HepG2 (cell line): ENCODE measurements around the gene AFG1L.

Experiments
- CREM ChIP-seq, 2 experiments: sonication (generic) in 1 of 2; formaldehyde crosslinking in 1 of 2; IDR thresholded peaks; 2 replicates each; pipeline versions ENCODE4 v1.4.0 to v1.6.1; 2016 to 2020; ENCODE audit warnings: antibody characterized with exemption in 1 of 2, mild to moderate bottlenecking in 1 of 2, missing genetic modification reagents in 1 of 2
- EEA1 ChIP-seq: sonication (generic); formaldehyde crosslinking; IDR thresholded peaks from 2 replicates; pipeline ENCODE4 v1.5.1; 2020; ENCODE audit warnings: mild to moderate bottlenecking, missing genetic modification reagents, borderline replicate concordance
- MAX ChIP-seq: IDR thresholded peaks from 2 replicates; pipeline ENCODE4 v1.6.1; 2012; ENCODE audit warnings: inconsistent platforms
- MLX ChIP-seq: IDR thresholded peaks from 2 replicates; pipeline ENCODE4 v1.6.1; 2016
- MXI1 ChIP-seq: IDR thresholded peaks from 3 replicates; pipeline ENCODE4 v1.6.1; 2012; ENCODE audit warnings: low read depth, low read length, inconsistent platforms, borderline replicate concordance
- MYC ChIP-seq: sonication (generic); formaldehyde crosslinking; IDR thresholded peaks from 2 replicates; pipeline ENCODE4 v1.9.0; 2021; ENCODE audit warnings: missing genetic modification reagents, borderline replicate concordance
- NCOR1 ChIP-seq: fragments of 200-600 bp; sonication (generic); IDR thresholded peaks from 2 replicates; pipeline ENCODE4 v1.7.0; 2017; ENCODE audit warnings: antibody characterized with exemption, low read length, borderline replicate concordance
- PAX8 ChIP-seq: sonication (generic); formaldehyde crosslinking; IDR thresholded peaks from 2 replicates; pipeline ENCODE4 v1.8.0; 2022; ENCODE audit warnings: mild to moderate bottlenecking, missing genetic modification reagents, borderline replicate concordance
- POLR2A ChIP-seq, 2 experiments: IDR thresholded peaks; 2 replicates each; pipeline ENCODE4 v1.6.1; 2011; ENCODE audit warnings: low read depth in 2 of 2, low read length in 2 of 2, mild to moderate bottlenecking in 1 of 2, moderate library complexity in 1 of 2; ENCODE audit not compliant: insufficient read depth in 1 of 2
- POLR2AphosphoS5 ChIP-seq: IDR thresholded peaks from 2 replicates; pipeline ENCODE4 v1.6.1; 2012; ENCODE audit warnings: low read depth, low read length
- REST ChIP-seq, 2 experiments: IDR thresholded peaks; 2 replicates each; pipeline ENCODE4 v1.6.1; 2011 to 2012; ENCODE audit warnings: low read length in 2 of 2, borderline replicate concordance in 1 of 2, low read depth in 1 of 2, mild to moderate bottlenecking in 1 of 2, moderate library complexity in 1 of 2
- SIN3A ChIP-seq: IDR thresholded peaks from 2 replicates; pipeline ENCODE4 v1.6.1; 2011; ENCODE audit warnings: low read depth, mild to moderate bottlenecking, control low read depth, low read length, borderline replicate concordance
- ZNF564 ChIP-seq: sonication (generic); formaldehyde crosslinking; IDR thresholded peaks from 2 replicates; pipeline ENCODE4 v1.8.1; 2023; ENCODE audit warnings: mild to moderate bottlenecking, missing genetic modification reagents
- TF ChIP-seq, protein P1 (sequence below): sonication (generic); formaldehyde crosslinking; IDR thresholded peaks from 2 replicates; pipeline ENCODE4 v1.5.0; 2020; ENCODE audit warnings: mild to moderate bottlenecking, missing genetic modification reagents, moderate library complexity

DNA sequence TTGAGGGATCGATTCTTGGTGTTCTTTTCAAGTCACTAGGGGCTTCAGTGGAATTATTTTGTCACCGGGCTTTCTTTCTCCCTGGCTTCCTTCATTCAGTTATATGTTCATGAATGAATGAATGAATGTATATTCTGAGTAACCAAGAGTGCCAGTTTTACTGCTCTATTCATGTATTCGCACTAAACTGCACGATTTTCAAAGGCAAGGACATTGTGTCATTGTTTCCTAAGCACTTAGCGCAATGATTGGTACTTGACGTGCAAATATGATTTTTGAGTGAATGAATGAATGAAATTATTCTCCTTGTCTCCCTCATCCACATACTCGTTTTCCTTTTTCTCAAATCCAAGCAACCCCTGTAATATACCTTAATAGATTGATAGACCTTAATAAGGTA lies 822 bp downstream of the AFG1L start:
- TF ChIP-seq NCOR1 = no peak
- no peak for TF ChIP-seq MAX
- TF ChIP-seq MYC (CRISPR knock-in tag) = no peak
- TF ChIP-seq POLR2A (IDR thresholded peaks at IDR 0.05; ENCODE audit: insufficient read depth in 1 of 2, low read depth in 2 of 2, low read length in 2 of 2) = no peak
- no peak for TF ChIP-seq REST (IDR thresholded peaks at IDR 0.05; ENCODE audit: borderline replicate concordance in 1 of 2, low read depth in 1 of 2, low read length in 2 of 2)
- no peak for TF ChIP-seq MXI1
- no peak for TF ChIP-seq CREM (IDR thresholded peaks at IDR 0.05)
- no peak for TF ChIP-seq CREM (CRISPR knock-in tag; IDR thresholded peaks at IDR 0.05)
- no peak for TF ChIP-seq SIN3A
- no peak for TF ChIP-seq PAX8 (CRISPR knock-in tag)
- no peak for TF ChIP-seq POLR2AphosphoS5
- TF ChIP-seq, protein P1, sequence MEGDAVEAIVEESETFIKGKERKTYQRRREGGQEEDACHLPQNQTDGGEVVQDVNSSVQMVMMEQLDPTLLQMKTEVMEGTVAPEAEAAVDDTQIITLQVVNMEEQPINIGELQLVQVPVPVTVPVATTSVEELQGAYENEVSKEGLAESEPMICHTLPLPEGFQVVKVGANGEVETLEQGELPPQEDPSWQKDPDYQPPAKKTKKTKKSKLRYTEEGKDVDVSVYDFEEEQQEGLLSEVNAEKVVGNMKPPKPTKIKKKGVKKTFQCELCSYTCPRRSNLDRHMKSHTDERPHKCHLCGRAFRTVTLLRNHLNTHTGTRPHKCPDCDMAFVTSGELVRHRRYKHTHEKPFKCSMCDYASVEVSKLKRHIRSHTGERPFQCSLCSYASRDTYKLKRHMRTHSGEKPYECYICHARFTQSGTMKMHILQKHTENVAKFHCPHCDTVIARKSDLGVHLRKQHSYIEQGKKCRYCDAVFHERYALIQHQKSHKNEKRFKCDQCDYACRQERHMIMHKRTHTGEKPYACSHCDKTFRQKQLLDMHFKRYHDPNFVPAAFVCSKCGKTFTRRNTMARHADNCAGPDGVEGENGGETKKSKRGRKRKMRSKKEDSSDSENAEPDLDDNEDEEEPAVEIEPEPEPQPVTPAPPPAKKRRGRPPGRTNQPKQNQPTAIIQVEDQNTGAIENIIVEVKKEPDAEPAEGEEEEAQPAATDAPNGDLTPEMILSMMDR (CRISPR knock-in tag) = no peak
- TF ChIP-seq ZNF564 (CRISPR knock-in tag) = no peak
- TF ChIP-seq EEA1 (CRISPR knock-in tag) = no peak
- TF ChIP-seq MLX (CRISPR knock-in tag) = no peak
